Measurements from ENCODE around the gene GNA14.
"Not testable (repeated sequence)": the region's sequence is repeated elsewhere in the genome, so short reads cannot be mapped to it uniquely, and the experiment has no call there.

GNA14 gene

DNA sequence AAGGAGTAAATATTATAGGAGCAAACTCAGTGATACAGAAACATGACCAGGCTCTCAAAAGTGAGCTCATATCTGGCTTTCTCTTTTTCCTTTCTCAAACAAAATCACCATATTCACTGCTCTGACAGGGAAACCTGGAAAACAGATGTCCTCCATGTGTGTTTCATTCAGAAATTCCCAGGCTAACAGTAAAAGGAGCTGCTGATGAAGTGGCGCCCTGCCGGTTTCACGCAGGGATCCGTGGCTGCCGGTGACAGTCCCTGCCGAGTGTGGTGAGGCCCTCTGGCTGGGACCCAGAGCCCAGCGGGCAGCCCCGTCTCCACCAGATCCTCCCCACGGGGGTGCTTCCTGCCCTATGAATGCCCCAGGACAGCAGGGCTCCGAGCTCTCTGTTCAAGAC, 208.1 kb downstream of the GNA14 start:
- no peak for DNase-seq

DNA sequence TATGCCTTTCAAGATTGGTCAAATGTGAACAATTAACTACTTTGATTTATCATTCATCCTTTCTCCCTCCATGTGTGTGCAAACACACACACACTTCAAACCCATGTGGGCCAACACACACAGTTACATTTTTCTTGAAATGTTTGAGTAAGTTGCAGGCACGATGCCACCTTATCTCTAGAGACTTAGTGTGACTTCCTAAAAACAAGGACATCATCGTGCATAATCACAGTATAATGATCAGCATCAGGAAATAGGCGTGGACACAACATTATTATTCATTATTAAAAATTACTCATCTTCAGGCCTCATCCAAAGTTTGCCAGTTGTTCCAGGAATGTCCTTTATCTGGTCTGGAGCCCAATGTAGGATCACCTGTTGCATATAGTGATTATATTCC, 209.5 kb downstream of the GNA14 start:
- DNase-seq = no peak

DNA sequence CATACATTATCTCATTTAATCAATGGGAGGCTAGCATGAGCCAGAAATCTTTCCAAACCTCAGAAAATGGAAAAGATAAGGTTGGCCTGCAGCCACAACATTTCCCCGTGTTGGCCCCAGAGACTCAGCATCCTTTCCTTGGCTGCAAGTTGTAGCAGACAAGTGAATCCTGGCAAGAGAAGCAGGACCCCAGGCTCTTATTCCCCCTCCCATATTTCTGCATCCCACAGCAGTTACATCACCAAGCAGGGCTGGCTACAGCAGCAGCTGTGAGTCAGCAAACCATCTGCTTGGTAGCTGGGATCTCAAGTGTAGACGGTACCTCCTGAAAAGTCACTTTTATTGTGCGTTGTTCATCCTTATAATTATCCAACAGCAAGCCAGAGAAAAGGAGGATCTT, 212.4 kb downstream of the GNA14 start:
- DNase-seq = no peak

DNA sequence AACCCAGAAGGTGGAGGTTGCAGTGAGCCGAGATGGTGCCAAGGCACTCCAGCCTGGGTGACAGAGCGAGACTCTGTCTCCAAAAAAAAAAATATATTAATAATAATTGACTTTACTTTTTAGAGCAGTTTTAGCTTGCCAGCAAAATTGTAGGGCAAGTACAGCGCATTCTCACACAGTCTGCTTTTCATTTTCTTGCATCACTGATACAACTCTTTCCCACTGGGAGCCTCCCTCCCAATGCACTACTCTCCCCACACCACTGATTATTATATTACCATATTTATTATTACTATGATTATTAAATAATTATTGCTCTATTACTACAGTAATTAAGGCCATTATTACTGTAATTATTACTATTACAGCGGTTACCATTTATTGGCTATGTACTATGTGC, 212.8 kb downstream of the GNA14 start:
- no peak for DNase-seq

DNA sequence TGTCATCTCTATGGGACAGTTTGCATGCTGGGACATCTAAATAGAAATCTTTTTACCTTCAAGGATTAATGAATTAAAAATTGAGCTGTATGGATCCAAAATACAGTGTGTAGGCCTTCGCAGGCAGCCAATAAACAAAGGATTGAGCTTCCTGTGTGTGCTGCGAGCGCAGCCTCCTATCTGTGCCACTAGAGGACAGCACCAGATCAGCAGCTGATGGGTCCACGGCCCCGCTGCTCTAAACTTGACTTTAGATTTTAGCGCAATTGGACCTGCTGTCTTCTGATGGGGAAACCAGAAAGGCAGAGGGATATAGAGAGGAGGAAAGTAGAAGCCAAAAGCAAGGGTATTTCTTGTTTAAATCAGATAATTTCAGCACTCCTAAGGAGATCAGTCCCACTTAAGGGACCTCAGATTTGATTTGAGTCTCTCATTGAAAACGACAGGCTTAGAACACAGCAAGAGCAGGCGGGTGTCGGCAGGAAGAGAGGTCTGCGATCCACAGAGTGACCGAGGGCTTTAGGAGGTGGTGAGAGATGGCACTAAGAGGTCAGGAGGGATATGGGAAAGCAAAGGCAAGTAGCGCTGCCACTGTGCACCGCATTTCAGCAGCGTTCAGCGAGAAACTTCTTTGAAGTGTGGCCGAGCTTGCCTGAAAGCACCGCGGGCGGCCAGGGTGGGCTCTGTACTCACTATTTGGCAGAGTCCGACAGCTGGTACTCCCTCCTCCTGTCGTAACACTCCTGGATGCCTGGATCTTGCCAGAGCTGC, 214.3 kb downstream of the GNA14 start:
- DNase-seq = no peak

DNA sequence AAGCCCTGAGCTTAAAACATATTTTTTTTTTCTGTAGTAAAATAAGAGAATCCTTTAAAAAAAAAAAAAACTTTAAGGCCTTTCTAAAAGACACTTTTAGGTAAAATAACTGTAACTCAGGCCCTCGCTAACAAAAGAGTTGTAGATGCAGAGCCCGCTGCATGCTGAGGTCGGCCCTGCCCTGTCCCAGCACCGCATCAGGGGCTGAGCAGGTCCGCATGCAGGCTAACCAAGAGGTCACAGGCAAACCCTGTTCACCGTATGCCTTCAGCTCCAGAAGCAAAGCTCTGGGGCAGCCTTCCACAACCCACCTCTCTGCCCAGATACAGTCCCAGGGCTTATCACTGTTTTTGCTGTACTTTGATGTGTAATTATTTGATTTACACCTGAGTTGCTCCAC, 216.1 kb downstream of the GNA14 start:
- DNase-seq = no peak

DNA sequence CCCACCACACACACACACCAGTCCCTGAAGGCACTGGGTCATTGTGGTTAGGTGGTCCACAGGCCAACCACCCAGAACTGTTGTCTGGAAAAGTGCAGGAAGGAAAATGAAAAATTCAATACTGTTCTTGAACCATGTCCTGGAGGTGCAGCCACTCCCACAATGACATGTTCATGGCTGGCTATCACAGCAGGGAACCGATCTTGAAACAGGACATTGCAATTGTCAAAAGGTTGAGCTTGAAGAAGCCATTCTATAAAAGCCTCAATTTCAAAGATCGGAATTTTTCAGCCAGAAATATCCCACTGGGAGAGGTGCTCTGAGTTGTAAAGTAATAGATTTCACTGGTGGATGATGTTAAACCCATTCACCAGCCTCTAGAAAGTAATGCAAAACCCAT, 218.2 kb downstream of the GNA14 start:
- DNase-seq = no peak

DNA sequence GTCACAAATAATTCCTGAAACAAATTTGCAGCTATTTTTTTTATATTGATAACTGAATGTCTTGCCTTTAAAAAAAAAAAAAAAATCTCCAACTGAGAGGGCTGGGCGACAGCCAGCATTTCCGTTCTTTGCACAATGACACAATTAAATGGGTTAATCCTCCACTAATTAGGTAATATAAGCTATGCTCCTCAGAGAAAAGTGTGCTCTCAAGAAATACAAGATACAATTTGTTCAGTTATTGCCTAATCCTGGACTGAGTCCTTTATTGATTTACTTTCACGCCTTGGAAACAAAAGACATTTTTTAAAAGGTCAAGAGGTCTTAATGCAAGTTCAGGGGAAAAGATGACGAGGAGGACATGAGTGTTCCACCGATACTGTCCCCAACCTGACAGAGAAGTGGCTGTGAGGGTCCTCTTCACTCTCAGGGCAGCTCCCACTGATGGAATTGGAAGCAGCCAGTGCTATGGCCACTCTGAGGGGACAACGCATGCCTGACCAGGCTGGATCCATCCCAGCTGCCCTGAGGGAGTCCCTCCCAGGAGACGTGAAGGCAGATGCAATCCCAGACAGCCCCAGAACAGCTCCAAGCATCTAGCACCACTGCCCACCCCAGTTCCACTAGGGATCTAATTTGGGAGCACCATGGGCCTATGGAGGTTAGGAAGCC, 220.7 kb downstream of the GNA14 start:
- no peak for DNase-seq

DNA sequence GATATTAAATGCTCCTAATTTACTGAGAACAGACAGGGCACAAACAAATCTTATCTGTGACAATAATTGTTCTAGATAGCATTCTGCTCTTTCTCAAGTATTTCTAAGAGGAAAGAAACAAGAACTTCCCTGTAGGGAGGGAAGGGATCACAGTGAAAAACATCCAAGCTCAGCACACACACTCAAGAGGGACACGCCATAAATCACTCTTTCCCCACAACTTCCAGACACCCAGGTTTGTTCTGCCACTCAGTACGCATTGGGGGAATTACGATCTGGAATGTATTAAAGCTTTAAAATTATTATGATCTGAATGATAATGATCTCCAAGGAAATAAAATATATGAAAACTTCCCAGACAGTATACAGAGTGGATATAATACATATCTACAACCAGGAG, 221.4 kb downstream of the GNA14 start:
- DNase-seq = no peak

DNA sequence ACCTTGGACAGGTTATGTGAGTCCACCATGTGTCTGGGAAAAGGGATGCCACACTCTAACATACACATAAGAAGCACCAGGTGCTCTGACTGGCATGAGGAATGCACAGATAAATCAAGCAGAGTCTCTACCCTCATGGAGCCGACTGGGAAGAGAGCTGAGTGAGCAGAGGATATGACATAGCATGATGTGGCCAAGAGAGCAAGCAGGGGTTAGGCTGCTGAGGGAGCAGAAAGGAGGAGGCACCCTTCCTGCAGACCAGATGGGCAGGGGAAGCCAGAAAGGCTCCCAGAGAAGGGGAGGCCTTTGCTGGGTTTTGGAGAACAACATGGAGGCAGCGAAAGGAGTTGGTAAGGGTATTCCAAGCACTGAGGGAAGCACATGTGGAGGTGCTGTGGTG, 223.1 kb downstream of the GNA14 start:
- no peak for DNase-seq

DNA sequence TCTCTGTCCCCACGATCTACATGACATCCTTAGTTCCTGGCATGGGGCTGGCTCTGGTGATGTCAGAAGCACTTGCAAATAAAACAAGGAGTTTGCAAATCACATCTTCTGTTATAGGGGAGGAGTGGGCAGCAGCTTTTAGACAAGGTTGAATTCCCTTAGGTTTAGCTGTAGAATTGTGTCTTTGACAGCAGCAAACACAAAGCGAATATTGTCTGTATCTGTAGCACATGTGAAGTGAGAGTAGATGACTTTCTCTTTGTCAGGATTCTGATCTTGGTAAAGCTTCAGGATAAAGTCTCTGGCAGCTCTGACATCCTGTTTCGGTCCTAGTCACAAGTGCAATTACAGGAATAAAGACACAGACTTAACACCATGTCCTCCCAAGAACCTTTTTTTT, 224.3 kb downstream of the GNA14 start:
- DNase-seq = no peak

DNA sequence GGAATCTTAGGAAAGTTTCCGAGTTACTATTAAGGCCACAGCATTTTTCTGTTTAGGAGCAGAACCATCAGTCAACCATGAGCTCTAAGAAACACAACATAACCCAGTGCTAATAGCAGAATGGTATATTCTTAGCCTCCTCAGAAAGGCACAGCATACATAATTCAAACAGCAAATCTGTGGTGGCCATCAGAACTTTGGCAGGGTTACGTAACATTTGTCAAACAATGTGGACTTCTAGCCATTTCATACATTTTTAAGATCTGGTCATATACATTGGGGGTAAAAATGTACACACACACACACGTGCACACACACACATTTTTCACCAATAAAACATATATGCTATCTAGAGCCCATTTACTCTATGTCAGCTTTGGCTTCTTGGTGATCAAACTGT, 225.2 kb downstream of the GNA14 start:
- DNase-seq = no peak

DNA sequence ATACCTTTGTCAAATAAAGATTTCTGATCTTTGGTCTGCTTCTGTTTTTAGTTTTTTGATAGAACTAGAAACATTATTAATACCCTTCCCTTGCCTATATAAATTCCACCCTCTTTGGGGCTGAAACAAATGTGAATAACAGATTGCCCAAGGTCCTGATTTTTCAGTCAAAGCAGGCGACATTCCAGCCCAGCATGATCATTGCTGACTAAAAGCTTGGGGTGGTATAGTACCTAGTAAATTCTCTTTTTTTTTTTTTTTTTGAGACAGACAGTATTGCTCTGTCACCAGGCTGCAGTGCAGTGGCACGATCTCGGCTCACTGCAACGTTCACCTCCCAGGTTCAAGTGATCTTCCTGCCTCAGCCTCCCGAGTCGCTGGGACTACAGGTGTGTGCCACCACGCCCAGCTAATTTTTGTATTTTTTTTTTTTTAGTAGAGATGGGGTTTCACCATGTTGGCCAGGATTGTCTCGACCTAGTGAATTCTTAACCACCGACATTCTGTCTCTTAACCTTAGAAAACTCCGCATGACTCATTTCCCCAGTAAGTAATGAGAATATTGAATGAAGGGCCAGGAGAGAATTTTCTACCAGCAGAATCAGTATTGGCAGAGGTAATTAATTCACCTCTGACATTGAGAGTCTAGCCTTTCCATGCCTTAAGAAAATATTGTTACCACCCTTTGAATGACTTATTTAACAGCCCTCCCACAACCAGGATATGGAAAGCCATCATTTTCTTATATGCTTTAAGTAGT, 226.4 kb downstream of the GNA14 start:
- no peak for DNase-seq

DNA sequence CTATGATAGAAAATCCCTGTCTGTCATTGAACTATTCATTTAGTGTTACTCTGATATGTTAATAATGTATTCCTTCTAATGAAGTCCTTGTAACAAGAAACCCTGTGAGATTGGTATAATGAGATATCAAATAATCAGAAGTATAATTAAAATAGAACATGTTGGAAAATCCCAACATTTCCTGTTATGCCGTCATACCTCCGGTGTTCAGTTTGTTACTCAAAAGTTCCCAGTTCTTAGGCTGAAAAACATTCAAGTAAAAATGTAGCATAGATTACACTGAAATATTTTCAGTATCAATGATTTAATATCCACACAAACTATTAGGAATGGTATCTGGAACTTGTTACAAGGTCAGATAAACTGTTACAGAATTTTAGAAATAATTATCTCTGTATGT, 227.5 kb downstream of the GNA14 start:
- DNase-seq = no peak

DNA sequence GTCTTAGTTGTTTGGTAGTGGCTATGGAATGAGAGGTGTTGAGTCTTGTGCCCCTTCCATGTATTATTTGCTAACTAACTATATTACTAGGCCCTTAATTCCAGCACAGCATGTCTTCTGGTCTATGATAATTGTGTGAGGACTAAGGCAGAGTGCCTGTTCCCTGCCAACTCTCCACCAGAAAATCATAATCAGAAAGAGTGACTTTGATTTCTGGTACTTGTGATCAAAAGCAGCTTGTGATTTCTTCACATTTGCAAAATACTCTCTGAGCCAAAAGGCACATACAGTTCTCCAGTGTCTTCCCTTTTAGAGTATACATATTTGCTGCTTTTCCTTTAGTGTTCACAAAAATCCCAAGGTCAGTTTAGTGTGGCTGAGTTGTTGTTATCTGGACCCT, 229.9 kb downstream of the GNA14 start:
- DNase-seq = no peak

DNA sequence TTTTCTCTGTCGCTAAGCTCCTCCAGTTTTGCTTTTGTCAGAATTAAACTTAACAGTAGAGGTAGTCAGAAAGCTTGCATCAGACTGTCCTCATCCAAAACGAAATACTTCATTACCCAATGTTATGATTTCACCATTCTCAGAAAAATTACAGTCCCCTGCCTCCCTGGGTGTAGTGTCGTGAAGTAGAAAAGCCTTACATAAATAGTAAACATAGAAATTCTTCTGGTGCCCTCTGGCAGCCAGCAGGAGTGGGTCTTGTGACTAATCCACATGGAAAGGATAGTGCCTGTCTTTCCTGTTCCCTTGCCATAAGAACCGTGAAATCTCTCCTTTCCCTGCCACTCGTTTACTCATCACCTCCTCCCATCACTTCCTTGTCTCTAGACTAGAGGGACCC, 230.6 kb downstream of the GNA14 start:
- DNase-seq = no peak

DNA sequence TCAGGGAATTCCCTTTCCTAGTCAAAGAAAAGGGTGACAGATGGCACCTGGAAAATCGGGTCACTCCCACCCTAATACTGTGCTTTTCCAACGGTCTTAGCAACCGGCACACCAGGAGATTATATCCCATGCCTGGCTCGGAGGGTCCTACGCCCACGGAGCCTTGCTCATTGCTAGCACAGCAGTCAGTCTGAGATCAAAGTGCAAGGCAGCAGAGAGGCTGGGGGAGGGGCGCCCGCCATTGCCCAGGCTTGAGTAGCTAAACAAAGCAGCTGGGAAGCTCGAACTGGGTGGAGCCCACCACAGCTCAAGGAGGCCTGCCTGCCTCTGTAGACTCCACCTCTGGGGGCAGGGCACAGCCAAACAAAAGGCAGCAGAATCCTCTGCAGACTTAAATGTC, 239.6 kb downstream of the GNA14 start:
- not testable (repeated sequence) for DNase-seq

DNA sequence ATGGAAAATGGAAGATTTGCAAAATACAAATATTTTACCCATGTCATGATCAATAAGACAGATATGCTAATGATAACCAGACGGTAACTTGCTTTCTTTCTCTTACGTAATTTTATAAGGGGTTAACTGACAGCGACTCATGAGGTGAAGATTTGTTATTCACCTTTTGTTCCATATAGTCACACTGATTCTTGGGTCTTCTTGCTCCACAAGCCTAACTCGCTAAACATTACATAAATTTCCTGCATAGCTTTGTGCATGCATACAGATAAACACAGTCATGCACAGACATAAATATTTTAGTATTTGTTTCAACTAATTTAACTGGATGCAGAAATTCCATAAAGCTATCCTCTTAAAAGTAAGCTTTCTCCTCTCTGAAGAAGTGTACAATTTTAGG, 244.9 kb downstream of the GNA14 start:
- no peak for DNase-seq

DNA sequence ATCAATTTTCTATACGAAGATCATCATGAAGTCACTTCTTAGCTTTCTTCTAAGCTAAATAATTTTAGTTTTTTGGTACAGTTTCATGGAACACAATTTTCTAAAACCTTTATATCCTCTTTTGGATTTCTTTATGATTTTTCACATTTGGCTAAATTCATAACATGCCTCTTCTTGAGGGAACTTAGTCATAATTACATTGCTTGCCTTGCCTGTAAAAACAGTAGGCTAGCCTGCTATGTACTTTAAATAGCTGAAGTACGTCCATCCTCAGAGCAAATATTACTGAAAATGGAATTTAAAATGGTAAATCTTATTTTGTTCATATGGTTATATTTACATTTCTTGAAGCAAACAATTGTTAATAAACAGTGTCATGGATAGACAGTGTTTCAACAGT, 245.8 kb downstream of the GNA14 start:
- DNase-seq = no peak

DNA sequence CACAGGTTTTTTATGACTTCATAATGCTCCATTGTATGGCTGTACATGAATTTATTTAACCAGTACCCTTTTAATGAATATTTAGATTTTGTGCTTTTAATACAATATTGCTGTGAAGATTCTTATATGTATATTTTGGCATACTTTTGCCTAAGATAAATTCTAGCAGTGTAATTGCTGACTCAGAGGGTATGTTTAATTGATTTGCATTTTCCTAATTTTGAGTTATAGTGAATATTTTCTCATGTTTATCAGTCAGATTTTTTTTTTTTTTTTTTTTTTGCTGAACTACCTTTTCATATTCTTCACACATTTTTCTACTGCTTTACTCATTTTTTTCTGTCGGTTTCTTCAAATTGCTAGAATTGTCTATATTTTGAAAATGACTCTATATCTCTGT, 248.2 kb downstream of the GNA14 start:
- DNase-seq = no peak

DNA sequence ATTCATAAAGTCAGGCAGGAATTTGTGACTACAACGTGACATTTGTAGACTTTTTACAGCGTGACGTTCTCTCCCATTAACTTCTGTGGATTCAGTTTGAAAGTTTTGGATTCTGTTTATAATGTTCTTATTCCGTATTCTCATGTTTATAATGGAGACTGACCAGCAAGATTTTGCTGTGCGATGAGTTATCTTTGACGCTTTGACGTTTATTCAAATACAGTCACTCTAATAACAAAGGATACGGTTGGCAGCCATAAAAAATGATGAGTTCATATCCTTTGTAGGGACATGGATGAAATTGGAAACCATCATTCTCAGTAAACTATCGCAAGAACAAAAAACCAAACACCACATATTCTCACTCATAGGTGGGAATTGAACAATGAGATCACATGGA, 249.5 kb downstream of the GNA14 start:
- DNase-seq = not testable (repeated sequence)

DNA sequence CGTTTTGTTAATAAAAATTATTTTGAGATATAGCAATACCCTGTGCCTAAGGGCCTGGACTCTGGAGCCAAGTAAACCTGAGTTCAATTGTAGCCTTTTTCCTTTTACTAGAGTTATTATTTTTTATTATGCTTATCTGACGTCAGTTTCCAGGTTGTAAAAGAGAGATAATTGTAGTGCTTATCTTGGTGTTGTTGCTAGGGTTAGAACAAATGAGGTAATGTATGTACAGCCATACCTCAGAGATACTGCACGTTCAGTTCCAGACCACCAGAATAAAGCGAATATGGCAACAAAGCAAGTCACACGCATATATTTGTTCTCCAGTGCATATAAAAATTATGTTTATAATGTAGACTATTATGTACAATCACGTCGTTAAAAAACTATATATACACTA, 255.8 kb downstream of the GNA14 start:
- DNase-seq = no peak

DNA sequence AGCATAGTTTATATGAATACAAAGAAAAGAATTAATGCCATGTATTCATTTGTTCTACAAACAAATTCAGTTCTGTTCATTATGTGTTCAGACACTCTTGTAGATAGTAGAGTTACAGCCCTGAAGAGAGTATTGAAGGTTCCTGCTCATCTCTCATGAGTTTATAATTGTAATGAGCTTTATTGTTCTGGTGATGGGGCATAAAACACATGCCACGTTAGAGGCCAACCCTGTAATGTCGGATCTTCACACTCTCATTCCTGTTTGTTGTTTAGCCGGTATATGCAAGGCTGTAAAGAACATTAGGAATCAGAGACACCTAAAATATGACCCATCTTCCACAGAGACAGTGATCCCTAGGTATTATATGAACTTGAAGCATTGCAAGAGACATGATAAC, 256.3 kb downstream of the GNA14 start:
- DNase-seq = no peak

DNA sequence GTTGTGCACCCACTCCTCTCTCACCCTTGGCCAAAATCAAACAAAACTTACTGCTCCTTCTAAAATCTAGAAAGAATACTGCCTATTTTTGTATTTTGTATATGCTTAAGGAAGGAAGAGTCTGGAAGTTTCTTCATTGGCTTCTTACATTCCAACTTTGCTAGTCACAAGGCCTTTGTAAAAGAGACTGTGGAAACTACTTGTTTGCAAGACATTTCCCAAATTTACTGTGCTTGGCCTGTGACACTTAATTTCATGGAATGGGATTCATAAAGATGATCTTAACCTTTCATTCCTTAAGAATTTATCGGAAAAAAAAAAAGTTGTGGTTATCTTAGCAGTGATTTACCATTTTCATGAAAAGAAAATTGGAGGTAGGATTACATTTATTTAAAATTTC, 261.9 kb downstream of the GNA14 start:
- no peak for DNase-seq
